Bone marrow (tissue), 2 donors: ENCODE measurements around the gene MINDY2.

ENCODE experiments used
- DNase-seq, 2 donors: peaks; one replicate each; lab custom pipeline; 2025; lab: John Stamatoyannopoulos, UW

MINDY2 gene, protein sequence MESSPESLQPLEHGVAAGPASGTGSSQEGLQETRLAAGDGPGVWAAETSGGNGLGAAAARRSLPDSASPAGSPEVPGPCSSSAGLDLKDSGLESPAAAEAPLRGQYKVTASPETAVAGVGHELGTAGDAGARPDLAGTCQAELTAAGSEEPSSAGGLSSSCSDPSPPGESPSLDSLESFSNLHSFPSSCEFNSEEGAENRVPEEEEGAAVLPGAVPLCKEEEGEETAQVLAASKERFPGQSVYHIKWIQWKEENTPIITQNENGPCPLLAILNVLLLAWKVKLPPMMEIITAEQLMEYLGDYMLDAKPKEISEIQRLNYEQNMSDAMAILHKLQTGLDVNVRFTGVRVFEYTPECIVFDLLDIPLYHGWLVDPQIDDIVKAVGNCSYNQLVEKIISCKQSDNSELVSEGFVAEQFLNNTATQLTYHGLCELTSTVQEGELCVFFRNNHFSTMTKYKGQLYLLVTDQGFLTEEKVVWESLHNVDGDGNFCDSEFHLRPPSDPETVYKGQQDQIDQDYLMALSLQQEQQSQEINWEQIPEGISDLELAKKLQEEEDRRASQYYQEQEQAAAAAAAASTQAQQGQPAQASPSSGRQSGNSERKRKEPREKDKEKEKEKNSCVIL

DNA sequence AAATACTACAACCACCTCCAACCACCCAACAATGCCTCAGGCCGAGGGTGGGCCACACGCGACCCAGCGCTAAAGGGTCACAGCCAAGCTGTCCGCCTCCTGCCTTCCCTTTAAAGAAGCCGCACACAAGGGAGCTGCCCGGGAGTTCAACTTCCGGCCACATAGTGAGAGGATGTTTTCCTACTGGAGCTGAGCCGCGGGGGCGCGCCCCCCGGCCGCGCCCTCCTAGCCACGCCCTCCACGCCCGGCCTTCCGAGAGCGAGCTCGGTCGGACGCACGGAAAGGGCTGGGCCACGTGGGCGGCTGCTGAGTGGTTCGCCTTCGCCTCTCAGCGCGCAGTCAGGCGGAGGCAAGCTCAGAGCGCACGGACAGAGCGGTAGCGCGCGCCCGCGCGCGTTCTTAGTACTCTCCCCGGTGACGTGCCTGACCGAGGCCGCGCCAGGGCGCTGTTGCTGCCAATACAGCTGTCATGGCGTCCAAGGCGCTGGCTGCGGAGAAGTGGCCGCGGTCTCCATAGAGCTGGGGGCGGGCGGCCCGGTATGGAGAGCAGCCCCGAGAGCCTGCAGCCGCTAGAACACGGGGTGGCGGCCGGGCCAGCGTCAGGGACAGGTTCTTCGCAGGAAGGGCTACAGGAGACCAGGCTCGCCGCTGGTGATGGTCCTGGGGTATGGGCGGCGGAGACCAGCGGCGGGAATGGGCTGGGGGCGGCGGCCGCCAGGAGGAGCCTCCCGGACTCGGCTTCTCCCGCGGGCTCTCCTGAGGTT lies at the start of gene MINDY2:
Gene MINDY2, plus strand, starts transcription at position 446 of the 764 bp plus-strand sequence. Its CDS starts 94 bp downstream, at position 540.
- peak; percentile 75 to 95 for DNase-seq

DNA sequence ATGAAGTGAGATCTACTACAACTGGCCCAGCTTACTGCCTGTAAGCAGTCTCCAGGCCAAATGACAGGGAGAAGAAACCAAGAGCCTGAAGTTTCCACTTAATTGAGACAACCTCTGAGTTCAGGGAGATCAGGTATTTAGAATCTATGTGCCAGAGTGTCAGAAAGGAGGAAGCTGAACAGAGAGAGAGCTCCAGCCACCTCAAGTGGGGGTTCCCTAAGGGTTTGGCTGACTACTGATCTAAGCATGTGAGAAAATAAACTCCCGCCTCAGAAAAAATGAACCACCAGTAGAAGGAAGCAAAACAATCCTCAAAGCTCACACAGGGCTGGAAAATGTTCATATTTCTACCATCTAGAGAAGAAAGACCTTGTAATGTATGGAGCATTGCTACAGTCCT lies 46.6 kb upstream of the MINDY2 start:
- DNase-seq = peak in 1 of 2 donors; percentile 72

DNA sequence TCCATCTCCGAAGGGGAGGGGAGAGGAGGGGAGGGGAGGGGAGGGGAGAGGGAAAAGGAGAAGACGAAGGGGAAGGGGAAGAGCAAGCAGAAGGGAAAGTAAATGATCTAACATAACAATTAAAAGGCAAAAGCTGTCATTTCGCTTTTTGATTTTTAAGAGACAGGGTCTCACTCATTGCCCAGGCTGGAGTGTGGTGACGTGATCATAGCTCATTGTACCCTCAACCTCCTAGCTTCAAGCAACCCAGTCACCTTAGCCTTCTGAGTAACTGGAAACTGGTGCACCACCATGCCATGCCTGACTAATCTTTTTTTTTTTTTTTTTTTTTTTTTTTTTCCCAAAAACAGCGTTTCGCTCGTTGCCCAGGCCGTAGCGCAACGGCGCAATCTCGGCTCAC lies 44.2 kb upstream of the MINDY2 start:
- DNase-seq = no peak

DNA sequence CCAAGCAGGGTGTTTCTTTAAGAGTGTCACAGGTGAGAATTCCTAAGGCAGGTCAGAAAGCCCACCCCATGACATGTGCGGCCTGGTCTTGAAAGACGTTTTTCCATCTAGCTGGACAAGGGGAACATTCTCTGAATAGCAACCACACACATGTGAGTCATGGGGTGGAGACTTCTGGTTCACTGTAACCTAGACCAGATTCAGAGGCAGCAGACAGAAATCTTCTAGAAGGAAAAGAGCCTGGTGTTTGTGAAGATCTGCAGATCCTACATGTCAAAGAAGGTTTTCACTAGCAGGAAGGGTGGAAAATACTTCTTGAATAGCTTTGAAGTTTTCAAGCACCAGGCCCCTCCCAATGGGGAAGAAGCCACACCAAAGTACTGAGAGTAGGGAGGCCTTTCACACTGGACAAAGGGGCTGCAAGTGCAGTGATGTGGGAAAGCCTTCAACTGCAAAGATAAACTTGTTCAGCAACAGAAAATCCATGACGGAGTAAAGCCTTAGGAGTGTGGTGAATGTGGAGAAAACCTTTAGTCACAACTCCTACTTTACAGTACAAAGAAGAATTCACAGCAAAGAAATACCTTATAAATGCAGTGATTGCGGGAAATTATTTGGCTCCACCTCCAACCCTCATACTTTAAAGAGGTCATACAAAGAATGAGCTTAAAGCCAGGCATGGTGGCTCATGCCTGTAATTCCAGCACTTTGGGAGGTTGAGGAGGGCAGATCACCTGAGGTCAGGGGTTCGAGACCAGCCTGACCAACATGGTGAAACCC lies 39.2 kb upstream of the MINDY2 start:
- peak; percentile 6 to 28 for DNase-seq

DNA sequence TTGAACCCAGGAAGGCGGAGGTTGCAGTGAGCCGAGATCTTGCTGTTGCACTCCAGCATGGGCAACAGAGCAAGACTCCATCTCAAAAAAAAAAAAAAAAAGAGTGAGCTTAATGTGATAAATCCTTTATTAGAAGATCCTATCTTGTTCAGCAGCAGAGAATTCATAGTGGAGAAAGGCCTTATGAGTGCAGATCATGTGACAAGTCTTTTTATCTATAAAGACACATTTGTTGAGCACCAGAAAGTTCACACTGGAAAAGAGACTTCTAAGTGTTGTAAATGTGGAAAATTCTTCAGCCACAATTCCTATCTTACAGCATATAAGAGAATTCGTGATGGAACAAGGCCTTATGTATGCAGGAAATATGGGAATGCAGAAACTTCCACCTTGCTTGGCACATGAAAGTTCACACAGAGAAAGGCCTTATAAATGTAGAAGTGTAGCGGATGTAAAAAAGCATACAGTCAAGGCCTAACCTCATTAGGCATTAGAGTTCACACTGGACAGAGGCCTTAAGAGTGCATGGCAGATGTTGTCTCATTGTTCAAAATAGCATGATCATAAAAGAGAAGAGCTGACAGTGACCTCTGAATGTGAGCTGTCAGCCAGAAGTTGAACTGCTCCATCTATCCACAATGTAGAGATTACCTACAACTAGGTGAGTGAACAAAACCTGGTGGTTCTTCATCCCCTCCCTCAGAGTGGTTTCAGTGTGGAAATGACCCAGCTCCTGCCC lies 38.3 kb upstream of the MINDY2 start:
- DNase-seq = no peak

DNA sequence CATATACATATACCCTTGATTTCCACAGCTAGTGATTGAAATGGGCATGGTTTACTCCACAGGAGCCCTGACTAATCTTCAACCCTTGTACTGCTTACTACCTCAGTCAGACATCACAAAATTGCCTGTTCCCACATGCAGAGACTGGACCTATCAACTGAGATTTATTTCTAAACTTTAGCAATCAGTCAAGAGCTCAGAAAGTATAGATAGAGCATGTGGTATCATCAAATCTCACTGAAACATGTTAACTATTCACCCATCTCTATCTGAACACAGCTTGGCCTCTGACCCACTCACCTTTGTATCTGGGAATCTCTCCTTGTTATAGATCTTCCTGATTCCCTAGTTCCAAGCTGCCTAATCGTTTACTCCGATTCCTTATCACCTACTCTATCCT lies 36.2 kb upstream of the MINDY2 start:
- no peak for DNase-seq

DNA sequence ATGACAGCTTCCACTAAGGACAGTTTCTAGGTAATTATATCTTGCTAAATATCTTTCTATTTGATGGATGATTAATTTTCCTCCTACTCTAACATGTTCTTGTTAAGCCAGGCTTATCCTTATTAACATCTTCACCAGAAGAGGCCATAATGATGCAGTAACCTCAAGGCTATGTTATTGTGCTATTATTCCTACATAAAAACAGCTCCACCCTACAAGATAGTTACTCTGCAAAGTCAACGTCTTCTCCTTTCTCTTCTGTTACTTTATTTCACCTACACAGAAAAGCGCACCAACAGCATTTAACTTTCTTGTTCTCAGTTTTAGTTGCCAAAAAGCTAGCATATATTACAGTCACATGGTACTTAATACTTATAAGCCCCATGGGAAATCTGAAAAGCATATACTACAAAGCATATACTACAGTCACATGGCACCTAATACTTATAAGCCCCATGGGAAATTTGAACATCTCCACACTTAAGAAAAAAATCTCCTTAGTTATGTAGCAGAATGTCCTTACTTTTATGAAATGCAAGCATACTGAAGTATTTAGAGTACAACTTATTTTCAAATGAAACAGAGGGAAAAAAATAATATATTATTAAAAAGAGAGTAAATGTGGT lies 35.0 kb upstream of the MINDY2 start:
- no peak for DNase-seq

DNA sequence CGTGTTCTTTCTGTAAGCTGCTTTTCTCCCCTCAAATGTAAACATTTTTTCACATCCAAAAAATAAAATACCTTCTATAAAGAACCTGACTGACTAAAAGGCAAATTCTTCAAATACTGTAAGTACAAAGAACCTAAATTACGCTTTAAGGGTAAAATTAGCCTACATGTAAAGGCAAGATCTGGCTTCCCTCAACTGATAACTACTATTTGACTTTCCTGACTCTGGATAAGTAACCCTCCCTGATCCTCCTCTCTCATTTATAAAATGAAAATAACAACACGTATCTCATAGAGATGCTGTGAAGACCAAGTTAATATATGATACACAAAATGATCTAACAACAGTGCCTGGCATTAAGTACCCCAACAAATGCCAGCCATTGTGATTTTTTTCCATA lies 33.8 kb upstream of the MINDY2 start:
- DNase-seq = no peak

DNA sequence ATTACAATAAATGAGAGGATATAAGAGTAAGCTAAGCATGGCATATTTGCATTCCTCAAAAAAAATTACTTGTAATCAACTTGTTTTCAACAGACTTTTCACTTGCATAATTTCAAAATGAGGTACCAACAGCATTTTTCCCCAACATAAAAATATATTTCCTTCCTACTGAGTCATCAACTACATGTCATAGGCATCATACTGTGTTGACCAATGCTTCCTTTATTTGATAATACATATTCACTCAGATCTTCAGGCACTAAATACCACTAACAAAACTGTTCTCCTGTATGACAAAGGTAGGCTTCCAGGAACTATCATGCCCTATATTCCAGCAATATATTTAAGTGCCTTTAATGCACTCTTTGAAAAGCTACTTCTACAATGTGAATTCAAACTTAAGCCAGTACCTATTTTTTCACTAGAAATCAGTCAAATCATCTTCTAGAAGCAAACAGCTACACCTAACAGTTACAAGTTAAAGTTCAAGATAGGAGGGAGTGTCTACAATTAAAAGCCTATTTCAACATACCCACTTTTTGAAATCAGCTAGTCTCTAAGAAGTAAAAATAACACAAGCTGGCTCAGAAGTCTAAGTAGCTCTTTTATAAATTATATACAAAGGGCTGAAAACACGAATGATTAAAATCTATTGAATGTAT lies 32.9 kb upstream of the MINDY2 start:
- peak in 1 of 2 donors; percentile 81 for DNase-seq

DNA sequence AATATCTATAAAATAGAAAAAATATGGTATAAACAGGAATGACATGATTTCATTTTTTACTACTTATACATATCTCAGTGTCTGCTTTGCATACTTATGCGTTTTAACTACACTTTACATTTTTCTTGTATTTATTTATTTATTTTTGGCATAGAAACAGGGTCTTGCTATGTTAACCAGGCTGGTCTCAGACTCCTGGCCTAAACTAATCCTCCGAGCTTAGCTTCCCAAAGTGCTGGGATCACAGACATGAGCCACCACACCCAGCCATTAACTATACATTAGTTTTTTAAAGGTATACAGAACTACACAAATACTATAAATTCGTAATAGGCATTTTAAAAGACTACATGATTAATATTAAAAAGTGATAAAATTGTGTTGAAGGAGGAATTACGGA lies 30.7 kb upstream of the MINDY2 start:
- DNase-seq = no peak

DNA sequence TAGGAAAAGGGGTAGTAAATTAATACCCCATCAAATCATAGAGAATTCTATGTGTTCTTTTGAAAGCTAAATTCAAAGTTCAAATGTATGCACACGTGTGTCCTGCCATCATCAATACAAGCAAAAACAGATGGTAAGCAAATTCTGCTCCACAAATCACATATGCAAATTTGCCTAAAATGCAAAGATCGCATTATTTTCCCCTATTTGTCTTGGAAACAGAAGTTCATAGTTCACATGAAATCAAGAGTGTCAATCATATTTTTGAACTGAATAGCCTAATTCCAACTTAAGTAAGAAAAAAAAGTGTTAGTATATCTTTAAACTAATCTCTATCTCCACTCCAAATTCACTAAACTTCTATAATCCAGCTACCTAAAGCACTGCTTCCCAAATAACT lies 30.1 kb upstream of the MINDY2 start:
- DNase-seq = no peak

DNA sequence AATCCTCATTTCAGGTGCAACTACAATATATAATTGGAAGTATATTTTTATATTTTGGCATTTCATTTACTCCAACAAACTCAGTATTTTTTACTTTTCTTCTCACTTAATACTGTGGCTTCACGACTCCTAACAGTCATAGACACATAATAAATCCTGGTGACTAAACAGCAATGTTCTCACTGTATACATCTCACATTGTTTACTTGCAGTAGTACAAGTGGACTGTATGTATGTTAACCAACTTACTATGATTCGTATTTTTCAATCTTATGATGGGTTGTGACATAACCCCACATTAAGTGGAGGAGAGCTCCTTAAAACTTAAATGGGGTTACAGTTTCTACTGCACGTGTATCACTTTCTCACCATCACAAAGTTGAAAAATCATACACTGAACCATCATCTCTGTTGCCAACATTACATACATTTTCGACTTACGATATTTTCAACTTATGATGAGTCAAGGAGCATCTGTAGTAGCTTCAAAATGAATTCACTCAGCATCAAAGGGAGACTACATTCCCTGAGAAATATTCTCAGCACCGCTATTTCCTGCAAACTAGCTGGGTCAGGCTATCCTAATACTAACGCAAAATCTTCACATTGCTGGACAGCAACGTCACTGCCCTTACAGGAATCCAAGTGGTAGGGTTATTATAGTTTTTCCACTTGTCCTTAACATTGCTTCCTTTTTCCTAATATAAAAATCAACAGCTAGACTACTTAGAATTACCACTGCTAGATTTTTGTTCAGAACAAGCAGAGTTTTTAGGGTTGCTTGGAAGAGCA lies 28.9 kb upstream of the MINDY2 start:
- no peak for DNase-seq

DNA sequence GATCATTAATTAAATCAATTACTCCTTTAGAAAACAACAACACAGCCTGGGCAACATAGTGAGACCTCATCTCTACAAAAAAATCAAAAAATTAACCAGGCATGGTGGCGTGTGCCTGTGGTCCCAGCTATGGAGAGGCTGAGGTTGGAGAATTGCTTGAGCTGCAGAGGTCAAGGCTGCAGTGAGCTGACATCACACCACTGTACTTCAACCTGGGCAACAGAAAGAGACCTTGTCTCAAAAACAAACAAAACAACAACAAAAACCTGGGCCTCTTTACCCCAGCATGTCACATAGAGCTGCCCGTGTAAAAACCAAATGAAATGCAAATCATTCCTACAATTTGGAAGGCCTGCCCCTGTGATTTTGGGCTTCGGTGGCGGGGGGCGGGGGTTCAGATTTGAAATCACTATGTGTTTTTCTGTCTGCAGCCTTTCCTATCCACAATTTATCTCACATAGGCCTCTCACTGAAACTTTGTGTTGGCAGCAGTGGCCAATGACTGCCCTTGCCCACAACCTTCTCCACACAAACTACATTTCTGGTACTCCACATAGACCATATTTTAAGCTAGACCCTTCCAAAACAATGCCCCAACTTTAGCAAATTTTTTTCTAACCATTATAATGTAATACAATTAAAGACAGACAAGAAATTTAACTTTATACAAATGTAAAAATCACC lies 28.1 kb upstream of the MINDY2 start:
- no peak for DNase-seq

DNA sequence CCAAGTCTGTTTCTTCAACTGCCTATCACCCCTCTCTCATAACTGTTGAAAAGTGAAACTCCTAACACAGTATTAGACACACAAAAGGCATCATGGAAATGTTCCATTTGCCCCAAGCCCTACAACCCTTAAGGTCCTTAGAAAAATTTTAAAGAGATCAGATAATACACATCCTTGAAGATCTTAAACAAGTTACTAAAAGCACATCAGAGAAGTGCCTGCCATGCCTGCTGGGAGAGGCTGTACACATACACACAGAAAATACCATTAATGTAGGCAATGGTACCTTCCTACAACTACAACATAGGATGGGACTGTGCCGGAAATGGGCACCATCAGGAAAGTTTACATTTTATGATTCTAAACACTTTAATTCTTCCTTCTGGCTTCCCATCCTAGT lies 24.9 kb upstream of the MINDY2 start:
- no peak for DNase-seq

DNA sequence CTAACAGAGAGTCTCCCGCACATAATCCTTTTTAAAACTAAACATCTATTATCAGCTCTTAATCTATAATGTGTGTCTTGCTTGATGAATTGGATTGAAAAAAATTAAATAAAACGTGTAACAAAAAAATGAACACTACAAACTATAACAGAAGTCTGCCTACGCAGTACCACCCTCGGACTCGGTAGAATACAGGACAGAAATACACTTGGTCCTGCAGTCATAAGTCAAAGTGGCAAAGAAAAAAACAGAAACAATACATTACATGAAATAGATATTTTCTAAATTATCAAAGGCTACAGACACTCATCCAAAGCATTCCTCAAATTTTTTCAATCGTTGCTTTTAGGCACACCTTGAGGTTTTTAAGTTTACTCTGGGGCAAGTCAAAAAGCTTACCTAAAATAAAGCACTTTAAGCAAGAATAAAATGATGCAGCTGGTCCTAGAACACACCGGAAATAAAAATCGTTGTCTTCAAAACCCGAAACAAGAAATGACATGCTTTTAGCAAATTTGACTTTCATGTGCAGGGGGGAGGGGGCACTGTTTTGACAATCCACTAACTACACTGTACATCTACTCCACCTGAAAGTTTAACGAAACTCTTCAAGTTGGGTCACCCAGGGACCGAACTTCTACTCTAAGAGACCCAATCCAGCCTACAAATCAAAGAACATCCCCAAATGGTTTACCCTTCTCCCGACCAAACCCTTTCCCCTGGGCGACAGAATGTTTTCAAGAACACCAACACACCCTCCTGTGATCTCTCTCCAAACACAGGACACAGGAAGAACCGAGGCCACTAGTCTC lies 22.9 kb upstream of the MINDY2 start:
- no peak for DNase-seq

DNA sequence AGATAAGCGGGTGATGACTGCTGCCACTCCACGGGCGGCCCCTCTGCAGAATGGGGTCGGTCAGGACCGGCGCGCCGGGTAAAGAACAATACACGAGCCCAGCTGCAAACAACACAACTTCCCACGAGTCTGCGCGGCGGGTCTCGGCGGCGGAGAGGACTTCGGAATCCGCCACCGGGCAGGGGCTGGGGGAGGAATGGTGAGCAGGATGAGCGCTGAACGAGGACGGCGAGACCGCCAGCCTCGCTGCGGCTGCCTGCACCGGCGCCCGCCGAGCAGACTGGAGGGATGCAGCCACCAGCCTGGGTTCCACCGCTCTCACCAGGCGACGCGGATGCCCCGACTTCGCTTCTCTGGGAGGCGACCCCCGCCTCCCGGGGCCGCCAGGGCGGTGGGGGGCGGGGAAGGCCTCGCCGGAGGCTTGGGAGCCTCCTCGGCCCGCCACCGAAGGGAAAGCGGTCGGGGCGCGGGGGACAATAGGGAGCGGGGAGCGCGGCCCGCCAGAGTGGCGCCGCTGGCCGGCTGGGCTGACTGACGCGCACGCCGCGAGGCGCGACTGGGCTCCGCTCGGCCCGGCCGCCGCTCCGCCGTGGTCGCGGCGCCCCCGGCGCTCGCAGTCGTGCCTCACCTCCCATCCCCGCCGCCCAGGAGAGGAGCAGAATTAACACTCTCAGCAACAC lies 22.1 kb upstream of the MINDY2 start:
- DNase-seq = peak in 1 of 2 donors; percentile 42

DNA sequence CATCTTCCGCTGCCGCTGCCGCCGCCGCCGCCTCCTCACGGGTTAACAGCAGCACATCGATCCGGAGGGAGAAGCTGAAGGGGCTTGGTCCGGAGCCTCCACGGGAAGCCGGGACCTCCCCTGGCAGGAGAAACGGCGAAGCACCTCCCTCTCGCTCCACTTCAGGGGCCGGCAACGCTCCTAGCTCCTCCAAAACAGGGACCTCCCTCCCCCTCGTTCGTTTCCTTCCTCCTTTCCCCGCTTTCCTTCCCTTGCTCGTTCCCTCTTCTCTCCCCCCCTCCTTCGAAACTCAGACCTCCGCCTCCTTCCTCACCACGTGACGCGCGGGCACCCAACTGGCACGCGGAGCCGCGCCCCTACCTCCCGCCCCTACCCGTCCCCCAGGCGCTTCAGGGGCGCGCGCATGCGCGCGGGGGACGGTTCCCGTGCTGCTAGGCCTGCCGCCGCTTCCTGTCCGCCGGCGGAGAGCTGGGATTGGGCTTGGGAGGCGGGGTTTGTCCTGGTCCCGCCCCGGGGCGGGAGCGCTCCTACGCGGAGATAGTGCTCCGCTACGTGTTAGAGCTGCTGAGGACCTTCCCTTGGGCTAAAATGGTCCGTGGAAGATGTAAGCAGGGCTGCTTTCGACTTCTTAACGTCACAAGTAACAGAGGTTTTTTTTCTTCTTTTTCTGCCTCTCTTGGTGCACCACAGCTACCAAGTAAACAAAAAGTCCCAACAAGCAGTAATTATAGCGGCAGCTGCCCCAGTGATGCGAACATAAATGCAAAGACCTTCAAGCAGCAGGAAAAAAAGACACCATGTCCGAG lies 21.4 kb upstream of the MINDY2 start, which contains the start of gene ADAM10:
Gene ADAM10, minus strand, starts transcription at position 176 of the 806 bp plus-strand sequence. Its CDS starts 173 bp downstream, at position 3.
- DNase-seq = peak; percentile 91 to 99
